Prostate gland (tissue), 2 donors: ENCODE measurements around the gene TIGD1.

Source experiments
- CTCF ChIP-seq, 4 experiments: fragments of 200-600 bp in 2 of 4; fragments of 450-650 bp in 2 of 4; sonication (generic) in 2 of 4; IDR thresholded peaks; 1 replicate in 3 of 4; 2 replicates in 1 of 4; pipeline ENCODE4 v1.5.1; 2016 to 2019; ENCODE audit warnings: antibody characterized with exemption in 4 of 4, mild to moderate bottlenecking in 2 of 4, moderate library complexity in 2 of 4
- POLR2A ChIP-seq: fragments of 450-650 bp; IDR thresholded peaks from one replicate; pipeline ENCODE4 v1.6.1; 2016; ENCODE audit warnings: antibody characterized with exemption, mild to moderate bottlenecking
- POLR2AphosphoS5 ChIP-seq: sonication (generic); formaldehyde crosslinking; IDR thresholded peaks from one replicate; pipeline ENCODE4 v1.6.1; 2017; ENCODE audit warnings: antibody characterized with exemption

- TF ChIP-seq CTCF (IDR thresholded peaks at IDR 0.05), result no peak
- no peak for TF ChIP-seq POLR2AphosphoS5
- no peak for TF ChIP-seq POLR2A
These were observed 10.8 kb downstream of the TIGD1 start, which contains the start of gene CHRNG for GRCh38 chr2:232539298-232540231.
